HG03439 (cell line): Measurements from ENCODE around the gene TSBP1.

ENCODE experiments used
- ATAC-seq: cut with Tn5 transposase; IDR thresholded peaks from one replicate; pipeline ENCODE4 v1.9.1; 2021; ENCODE audit warnings: mild to moderate bottlenecking, moderate library complexity; ENCODE audit not compliant: unreplicated experiment

TSBP1 gene, protein sequence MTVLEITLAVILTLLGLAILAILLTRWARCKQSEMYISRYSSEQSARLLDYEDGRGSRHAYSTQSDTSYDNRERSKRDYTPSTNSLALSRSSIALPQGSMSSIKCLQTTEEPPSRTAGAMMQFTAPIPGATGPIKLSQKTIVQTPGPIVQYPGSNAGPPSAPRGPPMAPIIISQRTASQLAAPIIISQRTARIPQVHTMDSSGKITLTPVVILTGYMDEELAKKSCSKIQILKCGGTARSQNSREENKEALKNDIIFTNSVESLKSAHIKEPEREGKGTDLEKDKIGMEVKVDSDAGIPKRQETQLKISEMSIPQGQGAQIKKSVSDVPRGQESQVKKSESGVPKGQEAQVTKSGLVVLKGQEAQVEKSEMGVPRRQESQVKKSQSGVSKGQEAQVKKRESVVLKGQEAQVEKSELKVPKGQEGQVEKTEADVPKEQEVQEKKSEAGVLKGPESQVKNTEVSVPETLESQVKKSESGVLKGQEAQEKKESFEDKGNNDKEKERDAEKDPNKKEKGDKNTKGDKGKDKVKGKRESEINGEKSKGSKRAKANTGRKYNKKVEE

DNA sequence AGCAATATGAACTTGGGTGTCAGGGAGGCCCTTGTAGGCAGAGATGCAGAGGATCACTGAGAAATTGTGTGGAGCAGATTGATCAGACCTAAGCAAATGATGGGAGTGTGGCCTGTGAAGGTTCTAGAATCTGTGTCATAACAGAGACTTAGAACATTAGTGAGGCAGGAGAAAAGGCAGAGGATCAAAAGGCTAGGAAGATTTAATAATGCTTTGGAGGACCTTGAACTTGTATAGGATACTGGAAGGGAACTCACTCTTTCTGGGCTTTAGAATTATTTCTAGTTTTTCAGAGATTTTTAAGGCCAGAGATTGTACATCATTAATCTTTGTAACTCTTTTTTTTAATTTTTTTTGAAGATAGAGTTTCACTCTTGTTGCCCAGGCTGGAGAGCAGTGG lies at the start of gene TSBP1:
TSBP1 (minus strand) TSS at position 101 of the 400 bp plus-strand sequence. CDS start 197 bp downstream, outside the sequence.
- no peak for ATAC-seq

DNA sequence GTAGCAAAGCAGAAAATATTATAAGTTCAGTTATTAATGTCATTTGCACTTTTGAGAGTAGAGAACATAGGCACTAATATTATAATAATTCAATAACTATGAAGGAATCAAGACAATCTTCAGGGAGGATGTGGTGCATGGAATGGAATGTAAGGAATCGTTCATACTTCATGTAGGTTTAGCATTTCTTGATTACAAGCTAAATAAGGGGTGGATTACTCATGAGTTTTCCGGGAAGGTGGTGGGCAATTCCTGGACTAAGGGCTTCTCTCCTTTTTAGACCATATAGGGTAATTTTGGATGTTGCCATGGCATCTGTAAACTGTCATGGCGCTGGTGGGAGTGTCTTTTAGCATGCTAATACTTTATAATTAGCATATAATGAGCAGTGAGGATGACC lies 44.3 kb upstream of the TSBP1 start:
- ATAC-seq, result no peak

DNA sequence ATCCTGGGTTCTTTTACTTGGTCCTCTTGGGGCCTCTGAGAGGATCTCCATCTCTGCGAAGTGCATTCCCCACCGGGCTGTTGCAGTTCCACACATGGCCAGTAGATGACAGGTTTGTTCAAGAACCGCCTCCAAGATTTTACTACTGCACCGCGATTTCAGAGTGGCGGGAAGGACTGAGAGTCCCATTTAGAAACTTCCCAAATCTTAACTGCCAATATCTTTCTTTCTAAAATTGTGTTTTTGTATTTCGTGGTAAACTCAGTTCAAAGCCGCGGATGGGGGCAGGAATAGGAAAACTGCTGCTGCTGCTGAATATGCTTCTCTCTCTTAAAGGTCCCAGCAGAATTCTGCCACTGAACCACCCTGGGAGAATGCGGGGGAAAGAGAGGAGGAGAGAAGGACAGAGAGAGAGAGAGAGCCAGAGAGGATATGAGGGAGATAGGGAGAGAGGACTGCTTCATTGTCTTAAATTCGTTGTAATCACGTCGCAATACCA lies 43.9 kb upstream of the TSBP1 start:
- ATAC-seq, result no peak

DNA sequence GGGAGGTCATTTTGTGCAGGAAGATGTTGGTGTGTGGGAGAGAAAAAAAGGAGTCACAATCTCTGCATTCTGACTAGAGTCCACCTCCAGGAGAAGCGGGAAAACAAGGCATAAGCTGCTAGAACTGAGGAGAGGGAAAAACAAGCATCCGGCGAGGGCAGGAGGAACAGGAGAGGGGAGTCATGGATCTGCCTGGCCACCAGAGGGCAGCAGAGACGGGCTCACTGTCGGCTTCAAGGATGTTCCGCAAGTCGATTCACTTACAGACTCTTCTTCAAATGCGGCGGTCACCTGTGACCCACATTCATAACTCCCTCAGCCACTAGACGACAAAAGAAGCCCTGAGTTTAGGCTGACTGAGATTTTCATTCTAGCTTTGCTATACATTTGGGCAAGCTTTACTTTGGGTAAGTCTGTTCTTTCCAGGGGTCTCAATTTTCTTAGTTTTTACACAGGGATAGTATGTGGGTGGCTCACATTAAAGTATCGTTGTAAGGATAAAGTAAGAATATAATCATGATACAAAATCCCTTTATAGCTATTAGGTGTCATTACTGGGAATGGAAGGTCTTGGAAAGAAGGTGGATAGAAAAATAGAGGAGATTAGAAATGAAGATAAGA lies 41.8 kb upstream of the TSBP1 start:
- no peak for ATAC-seq

DNA sequence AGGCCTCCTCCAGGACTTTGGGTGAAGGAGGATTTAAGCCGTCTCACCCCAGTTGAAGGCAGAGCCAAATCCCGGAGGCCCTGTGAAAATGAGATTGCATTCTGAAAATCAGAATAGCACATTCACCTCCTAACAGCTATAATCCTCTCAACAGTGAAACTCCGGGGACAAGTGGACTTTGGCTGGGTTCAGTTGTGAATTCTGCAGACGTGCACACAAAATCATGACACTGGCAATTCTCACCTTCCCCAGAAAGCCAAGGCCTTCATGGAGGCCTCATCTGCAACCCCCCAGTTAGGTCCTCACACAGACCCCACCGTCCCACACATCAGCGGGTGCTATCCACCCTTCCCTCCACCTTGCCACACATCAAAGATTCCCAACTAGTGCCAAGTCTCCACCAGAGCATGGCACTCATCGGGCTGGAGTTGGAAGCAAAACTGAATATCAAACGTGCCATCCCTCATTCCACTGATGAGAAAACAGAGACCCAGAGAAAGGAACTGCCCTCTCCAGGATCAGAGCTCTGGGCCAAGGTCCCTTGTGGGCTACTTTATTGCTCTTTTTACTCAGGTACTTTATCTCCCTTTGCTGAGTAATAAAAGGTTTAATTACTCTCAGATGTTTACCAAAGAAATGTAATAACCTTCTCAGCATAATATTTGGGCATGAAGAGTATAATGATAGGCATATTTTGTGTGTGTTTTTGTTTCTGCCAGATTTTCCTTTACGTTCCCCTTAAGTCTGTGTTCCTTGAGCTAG lies 40.0 kb upstream of the TSBP1 start:
- ATAC-seq, result no peak

DNA sequence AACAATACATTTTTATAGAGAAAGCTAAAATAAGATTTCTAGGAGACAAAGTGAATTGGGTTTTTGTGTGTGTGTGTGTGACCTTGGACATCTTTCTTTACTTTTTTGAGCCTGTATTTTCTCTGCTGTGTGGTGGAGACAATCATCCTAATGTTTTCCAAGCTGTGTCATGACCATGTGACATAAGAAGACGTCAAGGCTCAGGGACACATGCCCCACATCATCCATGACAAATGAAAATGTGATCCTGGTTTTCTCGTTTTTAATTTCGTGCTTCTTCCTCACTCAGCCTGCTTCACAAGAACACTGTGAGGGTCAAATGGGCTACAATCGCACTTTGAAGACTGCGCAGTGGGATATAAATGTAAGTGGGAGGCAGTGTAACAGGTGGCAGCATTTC lies 39.2 kb upstream of the TSBP1 start:
- no peak for ATAC-seq

DNA sequence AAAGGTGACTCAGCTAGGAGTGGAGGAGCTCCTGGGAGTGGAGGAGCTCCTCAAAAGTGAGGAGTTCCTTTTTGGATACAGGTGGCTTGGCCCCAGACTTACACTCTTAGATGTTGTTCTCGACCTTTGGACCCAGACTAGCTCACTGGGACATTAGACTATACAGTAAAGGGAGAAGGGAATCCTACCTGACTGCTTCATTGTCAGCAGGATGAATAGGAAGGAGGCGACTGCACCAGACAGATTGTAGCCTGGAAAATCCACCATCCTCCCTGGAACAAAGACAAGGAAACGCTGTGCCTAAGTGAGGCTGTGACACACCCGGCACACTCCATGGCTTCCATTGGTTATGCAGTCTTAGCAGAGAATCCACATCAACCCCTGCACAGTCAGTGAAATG lies 35.2 kb upstream of the TSBP1 start, which contains the start of gene BTNL2:
BTNL2 (minus strand) TSS at position 325 of the 400 bp plus-strand sequence; CDS start at position 267, 58 bp downstream.
- ATAC-seq, result no peak

DNA sequence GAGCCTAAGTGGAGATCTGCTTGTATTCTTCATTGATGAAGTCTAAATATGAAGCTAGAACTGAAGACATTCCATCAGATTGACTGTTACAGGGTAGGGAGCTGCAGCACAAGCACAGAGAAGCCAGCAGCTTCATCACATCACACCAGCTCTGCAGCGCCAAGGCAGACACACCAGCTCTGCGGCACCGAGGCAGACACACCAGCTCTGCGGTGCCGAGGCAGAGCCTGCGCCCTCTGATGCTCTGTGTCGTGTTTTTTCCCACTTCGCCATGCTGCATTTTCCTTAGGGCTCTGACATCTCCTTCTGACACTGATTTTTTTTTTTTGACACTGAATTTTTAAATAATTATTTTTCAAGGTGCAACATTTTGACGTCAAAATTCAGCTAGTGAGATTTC lies 34.5 kb upstream of the TSBP1 start:
- ATAC-seq, result no peak

DNA sequence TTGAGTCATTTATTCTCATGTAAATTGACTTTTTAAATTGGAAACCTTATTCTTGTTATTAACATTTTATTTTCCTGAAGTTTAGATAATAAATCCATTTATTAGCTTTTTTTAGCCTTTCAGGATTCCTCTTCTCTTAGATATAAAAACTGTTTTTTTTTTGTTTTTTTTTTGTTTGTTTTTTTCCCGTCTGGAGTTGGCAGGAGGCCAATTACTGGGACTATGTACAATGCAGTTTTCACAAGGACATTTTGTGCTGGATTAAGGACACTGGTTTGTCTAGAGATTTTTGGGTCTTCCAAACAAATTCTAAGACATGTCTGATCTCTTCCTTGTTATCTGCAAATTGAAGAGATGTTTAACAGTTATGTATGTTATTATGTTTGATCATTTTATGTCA lies 34.0 kb upstream of the TSBP1 start:
- no peak for ATAC-seq

DNA sequence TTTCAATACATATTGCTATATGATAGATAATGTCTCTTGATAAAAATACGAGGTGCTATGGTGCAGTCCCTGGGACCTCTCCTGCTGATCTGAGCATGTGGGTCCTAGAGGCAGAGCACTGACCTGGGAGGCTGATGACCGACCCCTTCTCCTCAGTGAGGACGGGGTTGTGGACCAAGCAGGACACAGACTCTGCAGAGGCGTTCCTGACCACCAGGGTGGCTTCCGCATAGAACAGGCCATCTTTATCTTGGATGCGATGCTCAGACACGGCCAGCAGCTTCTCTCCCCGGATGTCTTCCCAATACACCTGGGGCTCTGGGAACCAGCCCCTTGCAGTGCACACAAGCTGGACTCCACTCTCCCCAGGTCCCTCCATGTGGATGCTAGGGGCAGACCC lies 31.1 kb upstream of the TSBP1 start:
- ATAC-seq, result no peak

DNA sequence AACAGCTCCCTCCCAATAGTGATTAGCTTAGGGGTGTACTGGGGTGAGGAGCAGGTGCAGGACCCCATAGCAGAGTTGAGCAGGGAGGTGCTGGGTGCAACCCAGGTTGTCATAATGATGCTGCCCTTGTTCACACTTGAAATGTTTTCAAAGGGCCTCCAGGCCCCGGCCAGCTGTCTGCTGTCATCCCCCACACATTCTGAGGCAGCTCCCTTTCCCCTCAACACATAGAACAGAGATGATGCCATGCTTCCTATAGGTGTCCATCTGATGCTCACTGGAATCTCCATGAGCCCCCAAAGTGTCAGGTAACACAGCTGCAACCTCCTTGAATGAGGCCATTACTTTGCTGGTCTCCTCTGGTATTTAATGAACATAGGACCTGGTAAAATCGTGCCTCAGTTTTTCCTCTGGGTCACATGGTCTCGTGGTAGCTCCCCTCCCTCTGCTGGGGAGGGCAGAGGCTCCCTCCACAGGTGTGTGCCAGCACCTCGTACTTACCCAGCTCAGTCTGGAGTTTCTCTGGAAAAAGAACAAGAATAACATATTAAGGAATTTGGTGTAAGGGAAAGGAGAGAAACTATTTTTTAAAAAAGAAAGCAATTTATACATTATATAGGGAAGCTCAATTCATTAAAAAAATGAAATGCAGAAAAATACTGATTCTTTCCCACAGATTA lies 29.7 kb upstream of the TSBP1 start:
- no peak for ATAC-seq

DNA sequence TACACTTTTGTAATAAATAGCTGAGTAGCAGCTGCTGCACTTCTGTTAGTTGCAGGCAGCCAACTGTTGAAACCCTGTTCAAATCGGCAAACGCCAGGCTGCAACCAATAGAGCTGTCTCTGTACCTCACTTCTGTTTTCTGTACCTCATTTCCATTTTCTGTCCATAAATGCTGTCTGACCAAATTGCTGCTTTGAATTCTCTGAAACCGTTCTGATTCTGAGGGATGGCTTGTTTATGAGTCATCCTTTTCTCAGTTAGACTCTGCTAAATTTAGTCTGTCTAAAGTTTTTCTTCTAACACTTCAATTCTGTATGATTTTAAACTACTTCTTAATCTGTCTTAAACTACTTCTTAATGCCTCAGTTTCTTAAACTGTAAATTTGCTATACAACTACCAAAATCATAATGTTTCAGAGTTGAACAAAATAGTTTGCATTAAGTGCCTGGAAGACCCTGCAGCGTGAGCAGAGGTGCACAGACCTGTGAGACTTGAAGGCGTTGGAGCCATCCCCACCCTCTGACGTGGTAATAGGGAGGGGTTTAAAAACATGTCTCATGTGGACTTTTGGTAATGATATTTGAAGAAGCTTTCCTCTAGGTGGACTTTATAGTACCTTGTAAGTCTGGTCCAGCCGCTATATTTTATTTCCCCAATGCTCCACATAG lies 25.7 kb upstream of the TSBP1 start:
- ATAC-seq, result peak; percentile 89

DNA sequence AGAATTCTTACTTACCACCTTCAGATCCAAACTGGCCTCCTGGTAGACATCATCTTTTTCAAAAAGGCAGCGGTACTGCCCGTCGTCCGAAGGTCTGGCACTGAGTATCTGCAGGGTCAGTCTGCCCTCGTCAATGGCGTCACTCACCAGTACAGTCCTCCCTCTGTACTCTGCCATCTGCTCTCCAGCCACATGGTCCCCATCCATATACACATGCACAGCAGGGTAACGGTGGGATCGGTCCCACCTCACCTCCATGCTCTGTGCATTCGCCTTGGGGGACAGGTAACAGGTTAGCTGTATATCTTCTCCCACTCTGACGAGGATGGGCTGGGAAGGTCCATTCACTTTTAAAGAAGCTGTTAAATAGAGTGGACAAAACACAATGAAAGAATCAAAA lies 24.3 kb upstream of the TSBP1 start:
- ATAC-seq, result no peak

DNA sequence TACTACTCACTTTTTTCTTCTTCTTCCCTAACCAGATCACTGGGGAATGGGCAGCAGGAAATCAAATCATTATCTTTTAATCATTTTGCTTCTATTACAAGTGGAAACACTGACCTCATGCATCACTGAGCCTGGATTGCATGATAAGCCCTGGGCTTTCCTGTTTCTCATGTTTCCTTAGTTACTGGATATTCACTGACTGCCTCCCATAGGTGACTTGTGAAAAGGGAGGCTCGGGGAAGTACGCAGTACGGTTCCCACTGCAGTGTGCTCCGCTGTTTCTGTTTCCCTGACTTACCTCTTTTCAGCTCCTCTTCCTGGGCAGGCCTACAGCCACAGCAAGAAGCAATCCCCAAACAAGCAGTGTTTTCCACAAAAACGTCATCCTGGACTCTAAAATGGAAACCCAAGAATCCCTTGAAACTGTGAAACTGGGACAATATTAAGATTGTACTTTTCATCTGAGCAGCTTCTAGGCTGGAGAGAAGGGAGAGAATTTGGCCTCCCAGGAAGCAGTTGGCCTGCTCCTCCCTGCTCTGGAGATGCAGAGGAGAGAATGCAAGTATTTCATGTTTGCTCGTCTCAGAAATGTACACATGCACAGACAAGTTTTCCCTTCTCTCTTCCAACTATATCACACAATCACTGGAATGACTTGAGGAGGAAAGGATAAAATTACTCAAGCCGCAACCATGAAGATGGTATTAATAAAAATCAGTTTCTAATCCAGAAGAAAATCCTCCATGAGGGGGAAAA lies 22.1 kb upstream of the TSBP1 start:
- ATAC-seq, result no peak

DNA sequence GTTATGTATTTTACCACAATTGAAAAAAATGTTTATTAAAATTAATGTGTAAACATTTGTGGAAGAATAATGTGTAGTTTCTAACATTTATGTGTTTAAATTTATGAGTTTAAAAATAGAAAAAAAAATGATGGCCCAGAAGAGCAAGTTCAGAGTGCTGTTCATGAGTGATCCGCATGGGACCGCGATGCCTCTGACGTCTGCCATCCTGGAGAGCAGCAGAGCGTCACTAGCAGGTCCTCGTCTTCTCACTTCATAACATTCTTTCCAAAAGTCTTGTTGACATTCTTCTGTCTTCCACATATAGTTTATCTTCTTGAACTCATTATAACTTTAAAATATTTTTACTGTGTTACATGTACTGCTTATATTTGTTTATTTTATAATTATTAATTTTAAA lies 19.8 kb upstream of the TSBP1 start:
- no peak for ATAC-seq

DNA sequence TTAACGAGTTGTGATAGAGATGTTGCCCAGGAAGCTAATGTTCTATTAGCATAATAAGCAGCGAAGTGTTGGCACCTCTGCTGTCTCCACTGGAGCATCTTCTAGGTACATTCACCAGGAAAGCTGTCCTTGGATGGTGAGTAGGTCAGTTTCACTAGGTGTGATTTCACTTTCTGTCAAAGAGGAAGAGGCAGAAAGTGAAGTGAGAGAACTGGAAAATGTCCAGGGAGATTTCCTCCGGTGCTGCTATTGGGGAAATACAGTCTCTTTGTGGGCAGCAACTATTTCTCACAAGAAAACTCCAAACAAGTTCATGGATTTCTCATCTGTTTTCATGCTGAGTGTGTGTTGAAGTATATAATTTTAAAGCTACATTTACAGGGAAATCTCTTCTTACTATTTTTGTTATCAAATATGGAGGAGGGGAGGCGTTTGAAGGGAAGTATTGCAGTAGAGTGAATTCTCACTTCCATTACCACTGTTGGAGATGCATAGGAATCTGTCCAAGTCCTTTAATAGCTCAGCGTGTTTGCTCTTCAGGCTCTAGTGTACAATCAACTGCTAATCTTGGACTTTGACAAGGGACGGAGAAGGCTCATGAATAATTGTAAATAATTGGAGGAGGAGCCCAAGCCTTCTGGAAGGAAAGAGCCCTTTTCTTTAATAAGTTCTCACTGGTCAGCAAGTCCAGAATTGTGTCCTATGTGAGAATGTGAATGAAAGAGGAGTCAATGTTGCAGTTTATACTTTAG lies 16.1 kb upstream of the TSBP1 start:
- ATAC-seq, result no peak

DNA sequence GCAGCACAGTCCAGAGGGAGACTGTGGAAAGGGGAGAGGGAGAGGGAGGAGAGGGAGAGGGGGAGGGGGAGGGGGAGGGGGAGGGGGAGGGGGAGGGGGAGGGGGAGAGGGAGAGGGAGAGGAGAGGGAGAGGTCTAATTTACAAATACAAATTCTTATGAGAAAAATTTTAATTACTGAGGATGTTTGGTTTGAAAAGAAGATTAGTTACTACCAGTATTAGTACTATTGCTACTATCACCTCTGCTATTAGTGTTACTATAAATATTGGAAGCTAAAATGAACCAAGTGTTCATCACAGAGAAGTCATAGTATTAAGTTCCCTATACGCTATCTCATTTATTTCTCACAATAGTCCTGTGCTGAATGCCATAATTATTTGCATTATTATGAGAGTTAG lies 14.3 kb upstream of the TSBP1 start:
- ATAC-seq, result no peak

DNA sequence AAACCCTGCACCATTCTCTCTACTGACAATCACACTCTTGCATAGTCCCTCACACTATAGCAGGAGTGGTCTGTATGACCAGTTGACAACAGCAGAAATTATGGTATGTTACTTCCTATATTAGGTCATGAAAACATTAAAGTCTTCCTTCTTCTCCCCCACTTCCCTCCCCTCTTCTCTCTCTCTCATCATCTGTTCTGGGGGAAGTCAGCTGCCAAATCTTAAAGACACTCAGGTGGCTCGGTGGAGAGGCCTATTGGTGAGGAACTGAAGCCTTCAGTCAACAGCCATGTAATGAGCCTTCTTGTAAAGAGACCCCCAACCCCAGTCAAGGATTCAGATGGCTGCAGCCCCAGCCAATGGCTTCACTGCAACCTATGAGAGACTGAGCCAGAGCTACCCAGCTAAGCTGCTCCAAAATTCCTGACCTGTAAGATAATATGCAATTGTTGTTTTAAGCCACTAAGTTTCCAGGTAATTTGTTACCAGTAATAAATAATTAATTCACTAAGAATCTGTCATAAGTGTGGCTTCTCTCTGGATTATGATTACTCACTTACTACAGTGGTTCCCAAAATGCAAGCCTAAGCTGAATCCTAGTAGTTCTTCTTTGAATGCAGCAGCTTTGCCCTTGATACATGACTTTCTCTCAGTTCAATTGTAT lies 11.2 kb upstream of the TSBP1 start:
- ATAC-seq, result no peak
